ENCODE measurements around the gene SH3GL1.

The SH3GL1 gene

DNA sequence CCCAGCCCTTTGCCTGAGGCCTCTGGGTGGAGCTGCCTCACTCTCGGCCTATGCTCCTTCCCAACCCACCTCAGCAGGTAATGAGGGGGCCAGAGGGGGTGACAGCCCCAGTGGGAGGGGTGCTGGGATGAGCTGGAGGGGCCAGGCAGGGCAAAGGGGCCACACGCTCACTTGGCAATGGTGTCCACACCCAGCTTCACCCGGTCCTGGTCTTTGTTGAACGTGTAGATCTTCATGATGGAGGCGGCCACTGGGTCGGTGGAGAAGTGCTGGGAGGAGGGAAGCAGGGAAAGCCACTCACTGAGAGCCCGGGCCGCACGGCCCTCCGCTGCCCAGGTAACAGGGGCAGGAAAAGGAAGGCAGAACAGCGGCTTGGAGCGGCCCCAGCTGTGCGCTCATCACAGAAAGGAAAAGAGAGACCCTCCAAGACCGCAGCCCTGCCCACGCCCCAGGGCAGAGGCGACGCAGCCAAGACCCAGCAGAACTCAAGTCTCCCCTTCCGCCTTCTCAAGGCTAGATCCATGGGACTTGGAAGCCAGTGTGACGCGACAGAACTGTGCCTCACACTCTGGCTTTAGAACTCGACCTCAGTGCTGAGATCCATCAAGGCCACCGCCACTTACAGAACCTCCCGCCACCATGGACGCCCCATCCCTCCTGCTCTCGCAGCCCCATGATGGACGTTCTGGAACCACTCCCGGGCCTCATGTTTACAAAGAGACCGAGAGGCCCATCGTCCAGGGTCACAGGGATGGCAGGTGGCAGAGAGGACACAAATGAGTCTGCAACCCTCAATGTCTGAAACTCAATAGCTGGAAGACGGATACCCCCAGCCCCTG, 48.0 kb upstream of the SH3GL1 start:
- H3K79me2 ChIP-seq (ENCODE audit: insufficient read depth, low read length): no peaks in the 10 kb centered on the region; the same call in 1 of the 2 replicates
- H3K4me1 ChIP-seq (ENCODE audit: insufficient read depth, low read length): no peaks in the 10 kb centered on the region
- no peaks in the 10 kb centered on the region for H3K9me3 ChIP-seq (ENCODE audit: insufficient read depth, low read length, severe bottlenecking)
- no peak overlapping the region for H3K4me2 ChIP-seq (ENCODE audit: insufficient read depth, low read length)
- peaks cover 66% of the 10 kb centered on the region for H4K20me1 ChIP-seq (ENCODE audit: insufficient read depth, low read length)
- no peaks in the 10 kb centered on the region for H3K27me3 ChIP-seq (ENCODE audit: insufficient read depth, low read length, poor library complexity)
- H3K27ac ChIP-seq (ENCODE audit: low read length): no peak overlapping the region
- no peak for ATAC-seq (ENCODE audit: insufficient read depth, low read depth)
- no peak overlapping the region for H3K4me3 ChIP-seq (ENCODE audit: low read depth in 1 of 2, low read length in 2 of 2)
- no peak for DNase-seq
- peaks cover 92% of the 10 kb centered on the region for H3K36me3 ChIP-seq (ENCODE audit: insufficient read depth, low read length)
- no peak for TF ChIP-seq EZH2 (IDR thresholded peaks at IDR 0.05; ENCODE audit: borderline replicate concordance, low read depth, low read length, severe bottlenecking)
- TF ChIP-seq, protein P1, sequence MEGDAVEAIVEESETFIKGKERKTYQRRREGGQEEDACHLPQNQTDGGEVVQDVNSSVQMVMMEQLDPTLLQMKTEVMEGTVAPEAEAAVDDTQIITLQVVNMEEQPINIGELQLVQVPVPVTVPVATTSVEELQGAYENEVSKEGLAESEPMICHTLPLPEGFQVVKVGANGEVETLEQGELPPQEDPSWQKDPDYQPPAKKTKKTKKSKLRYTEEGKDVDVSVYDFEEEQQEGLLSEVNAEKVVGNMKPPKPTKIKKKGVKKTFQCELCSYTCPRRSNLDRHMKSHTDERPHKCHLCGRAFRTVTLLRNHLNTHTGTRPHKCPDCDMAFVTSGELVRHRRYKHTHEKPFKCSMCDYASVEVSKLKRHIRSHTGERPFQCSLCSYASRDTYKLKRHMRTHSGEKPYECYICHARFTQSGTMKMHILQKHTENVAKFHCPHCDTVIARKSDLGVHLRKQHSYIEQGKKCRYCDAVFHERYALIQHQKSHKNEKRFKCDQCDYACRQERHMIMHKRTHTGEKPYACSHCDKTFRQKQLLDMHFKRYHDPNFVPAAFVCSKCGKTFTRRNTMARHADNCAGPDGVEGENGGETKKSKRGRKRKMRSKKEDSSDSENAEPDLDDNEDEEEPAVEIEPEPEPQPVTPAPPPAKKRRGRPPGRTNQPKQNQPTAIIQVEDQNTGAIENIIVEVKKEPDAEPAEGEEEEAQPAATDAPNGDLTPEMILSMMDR (IDR thresholded peaks at IDR 0.05; ENCODE audit: borderline replicate concordance, extremely low read depth, low read length, poor library complexity, severe bottlenecking): no peak
- H2AFZ ChIP-seq (ENCODE audit: low read depth, low read length): no peak overlapping the region
- H3K9ac ChIP-seq (ENCODE audit: low read depth, low read length): no peak overlapping the region

DNA sequence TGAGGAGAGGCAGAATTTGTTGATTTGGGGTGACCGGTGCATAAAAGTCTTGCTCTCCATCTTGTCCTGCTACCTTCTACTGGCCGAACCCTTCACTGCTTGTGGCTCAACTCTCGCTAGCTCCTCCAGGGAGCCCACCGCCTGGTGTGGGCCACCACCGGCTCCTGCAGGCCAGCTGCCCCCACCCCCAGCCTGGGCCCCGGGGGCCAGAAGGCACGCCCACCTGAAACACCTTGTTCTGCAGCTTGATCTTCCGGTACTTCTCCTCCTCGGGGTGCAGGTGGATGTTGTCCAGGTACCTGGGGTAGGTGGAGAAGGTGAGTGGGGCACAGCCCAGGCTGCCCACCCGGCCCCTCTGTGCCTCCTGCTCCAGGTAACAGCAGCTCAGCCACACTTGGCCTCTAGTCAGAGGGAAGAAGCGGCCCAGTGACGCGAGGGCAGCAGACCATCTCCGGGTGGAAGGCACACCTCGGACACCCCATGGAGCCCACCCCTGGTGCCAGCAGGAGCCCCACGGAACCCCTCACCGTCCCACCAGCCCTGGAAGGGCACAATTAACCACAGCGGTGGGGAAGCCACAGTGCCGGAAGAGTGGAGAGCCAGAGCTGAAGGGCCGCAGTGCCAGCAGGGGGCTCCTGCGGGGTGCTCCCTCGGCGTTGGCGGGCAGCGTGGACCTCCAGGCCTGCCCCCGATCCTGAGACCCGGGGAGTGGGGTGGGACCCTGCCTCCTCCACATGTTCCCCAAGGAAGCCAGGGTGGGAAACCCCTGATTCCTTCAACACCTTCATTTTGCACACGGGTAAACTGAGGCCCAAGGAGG, 47.2 kb upstream of the SH3GL1 start:
- Histone ChIP-seq H3K4me3 (ENCODE audit: low read depth in 1 of 2, low read length in 2 of 2) (no peak overlapping the region), H3K27ac (ENCODE audit: low read length) (no peak overlapping the region), H3K9ac (ENCODE audit: low read depth, low read length) (no peak overlapping the region), H3K79me2 (ENCODE audit: insufficient read depth, low read length) (no peaks in the 10 kb centered on the region; the same call in 1 of the 2 replicates), H3K27me3 (ENCODE audit: insufficient read depth, low read length, poor library complexity) (no peaks in the 10 kb centered on the region), H4K20me1 (ENCODE audit: insufficient read depth, low read length) (peaks cover 69% of the 10 kb centered on the region), H3K36me3 (ENCODE audit: insufficient read depth, low read length) (peaks cover 92% of the 10 kb centered on the region), H3K9me3 (ENCODE audit: insufficient read depth, low read length, severe bottlenecking) (no peaks in the 10 kb centered on the region), H3K4me2 (ENCODE audit: insufficient read depth, low read length) (no peak overlapping the region), H2AFZ (ENCODE audit: low read depth, low read length) (no peak overlapping the region), H3K4me1 (ENCODE audit: insufficient read depth, low read length) (no peaks in the 10 kb centered on the region)
- TF ChIP-seq, protein P1 (IDR thresholded peaks at IDR 0.05; ENCODE audit: borderline replicate concordance, extremely low read depth, low read length, poor library complexity, severe bottlenecking): no peak
- no peak for TF ChIP-seq EZH2 (IDR thresholded peaks at IDR 0.05; ENCODE audit: borderline replicate concordance, low read depth, low read length, severe bottlenecking)
- ATAC-seq (ENCODE audit: insufficient read depth, low read depth) (no peak), DNase-seq (no peak)

DNA sequence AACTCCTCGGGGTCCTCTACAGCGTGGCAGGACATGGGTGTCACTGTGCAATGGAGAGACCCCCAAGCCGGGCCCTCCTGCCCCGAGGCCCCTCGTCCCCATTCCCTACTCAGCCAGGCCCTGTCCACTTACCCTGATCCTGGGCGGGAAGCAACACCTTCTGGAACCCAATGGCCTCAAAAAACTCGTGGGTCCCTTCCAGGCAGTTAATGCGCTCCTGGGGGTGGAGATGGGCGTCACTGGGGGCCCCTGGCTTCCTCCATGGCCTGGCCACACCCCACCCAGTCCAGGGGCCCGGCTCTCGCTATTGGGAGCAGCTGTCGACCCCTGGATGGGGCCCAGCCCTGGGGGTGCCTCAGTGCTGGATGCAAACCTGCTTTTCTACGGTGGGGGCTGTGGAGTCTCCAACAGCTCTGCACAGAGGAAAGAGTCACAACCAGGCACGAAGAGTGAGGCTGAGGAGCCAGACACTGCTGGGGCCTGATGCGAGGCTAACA, 46.4 kb upstream of the SH3GL1 start:
- Histone ChIP-seq H3K4me1 (ENCODE audit: insufficient read depth, low read length) (no peaks in the 10 kb centered on the region), H2AFZ (ENCODE audit: low read depth, low read length) (no peak overlapping the region), H3K36me3 (ENCODE audit: insufficient read depth, low read length) (peaks cover 94% of the 10 kb centered on the region), H3K27me3 (ENCODE audit: insufficient read depth, low read length, poor library complexity) (no peaks in the 10 kb centered on the region), H3K27ac (ENCODE audit: low read length) (no peak overlapping the region), H4K20me1 (ENCODE audit: insufficient read depth, low read length) (peaks cover 72% of the 10 kb centered on the region), H3K9ac (ENCODE audit: low read depth, low read length) (no peak overlapping the region), H3K79me2 (ENCODE audit: insufficient read depth, low read length) (no peaks in the 10 kb centered on the region; the same call in 1 of the 2 replicates), H3K4me2 (ENCODE audit: insufficient read depth, low read length) (no peak overlapping the region), H3K4me3 (ENCODE audit: low read depth in 1 of 2, low read length in 2 of 2) (no peak overlapping the region), H3K9me3 (ENCODE audit: insufficient read depth, low read length, severe bottlenecking) (no peaks in the 10 kb centered on the region)
- DNase-seq: no peak
- no peak for ATAC-seq (ENCODE audit: insufficient read depth, low read depth)
- no peak for TF ChIP-seq EZH2 (IDR thresholded peaks at IDR 0.05; ENCODE audit: borderline replicate concordance, low read depth, low read length, severe bottlenecking)
- TF ChIP-seq, protein P1 (IDR thresholded peaks at IDR 0.05; ENCODE audit: borderline replicate concordance, extremely low read depth, low read length, poor library complexity, severe bottlenecking): no peak

Data from DND-41 (cell line).